KMS-11 (cell line): ENCODE results near the gene OR10H4.

ENCODE experiments used
- H2AFZ ChIP-seq: fragments of 200-600 bp; sonication (generic); 2 replicates; pipeline ENCODE4 v1.6.1; 2016; ENCODE audit warnings: antibody characterized with exemption, mixed run types, low read depth
- H3K27ac ChIP-seq: fragments of 200-600 bp; sonication (generic); 2 replicates; pipeline ENCODE4 v1.6.1; 2016; ENCODE audit warnings: mild to moderate bottlenecking, mixed run types
- H3K27me3 ChIP-seq: fragments of 200-600 bp; sonication (generic); 2 replicates; pipeline ENCODE4 v1.6.1; 2017; ENCODE audit warnings: mild to moderate bottlenecking, low read depth, mixed run types, moderate library complexity; ENCODE audit not compliant: insufficient read depth
- H3K36me3 ChIP-seq: fragments of 200-600 bp; sonication (generic); 2 replicates; pipeline ENCODE4 v1.6.1; 2017; ENCODE audit warnings: mild to moderate bottlenecking, mixed run types; ENCODE audit not compliant: insufficient read depth
- H3K4me1 ChIP-seq: fragments of 200-600 bp; sonication (generic); 2 replicates; pipeline ENCODE4 v1.6.1; 2016; ENCODE audit warnings: mild to moderate bottlenecking, low read depth, mixed run types; ENCODE audit not compliant: poor library complexity, severe bottlenecking
- H3K4me2 ChIP-seq: fragments of 200-600 bp; sonication (generic); 2 replicates; pipeline ENCODE4 v1.7.0; 2016; ENCODE audit warnings: mild to moderate bottlenecking, mixed run types
- H3K4me3 ChIP-seq: fragments of 200-600 bp; sonication (generic); IDR thresholded peaks from 2 replicates; pipeline ENCODE4 v1.6.1; 2017; ENCODE audit warnings: low read depth, low read length, mixed read lengths; ENCODE audit not compliant: insufficient read depth
- H3K79me2 ChIP-seq: fragments of 200-600 bp; sonication (generic); 2 replicates; pipeline ENCODE4 v1.6.1; 2016; ENCODE audit warnings: low read depth, mixed run types; ENCODE audit not compliant: insufficient read depth
- H3K9ac ChIP-seq: fragments of 200-600 bp; sonication (generic); 2 replicates; pipeline ENCODE4 v1.6.1; 2016; ENCODE audit warnings: mild to moderate bottlenecking, mixed run types
- H4K20me1 ChIP-seq: fragments of 200-600 bp; sonication (generic); 2 replicates; pipeline ENCODE4 v1.6.1; 2016; ENCODE audit warnings: mild to moderate bottlenecking, mixed run types; ENCODE audit not compliant: insufficient read depth
- TF ChIP-seq, protein P1 (sequence below): fragments of 200-600 bp; sonication (generic); conservative IDR thresholded peaks from 2 replicates; pipeline ENCODE4 v1.6.1; 2017; ENCODE audit warnings: low read depth, mild to moderate bottlenecking, antibody characterized with exemption, low read length, moderate library complexity, mixed read lengths

The OR10H4 gene

GRCh38 chr19:15915109-15915508, 33.7 kb upstream of the OR10H4 start:
- Histone ChIP-seq H3K79me2 (no peaks in the 10 kb centered on the region), H3K27ac (no peak overlapping the region), H3K27me3 (no peaks in the 10 kb centered on the region), H3K9ac (no peak overlapping the region), H2AFZ (no peak overlapping the region), H3K4me2 (no peak overlapping the region), H3K36me3 (no peaks in the 10 kb centered on the region), H3K4me1 (no peaks in the 10 kb centered on the region), H3K4me3 (no peak overlapping the region), H4K20me1 (no peaks in the 10 kb centered on the region)
- TF ChIP-seq, protein P1, sequence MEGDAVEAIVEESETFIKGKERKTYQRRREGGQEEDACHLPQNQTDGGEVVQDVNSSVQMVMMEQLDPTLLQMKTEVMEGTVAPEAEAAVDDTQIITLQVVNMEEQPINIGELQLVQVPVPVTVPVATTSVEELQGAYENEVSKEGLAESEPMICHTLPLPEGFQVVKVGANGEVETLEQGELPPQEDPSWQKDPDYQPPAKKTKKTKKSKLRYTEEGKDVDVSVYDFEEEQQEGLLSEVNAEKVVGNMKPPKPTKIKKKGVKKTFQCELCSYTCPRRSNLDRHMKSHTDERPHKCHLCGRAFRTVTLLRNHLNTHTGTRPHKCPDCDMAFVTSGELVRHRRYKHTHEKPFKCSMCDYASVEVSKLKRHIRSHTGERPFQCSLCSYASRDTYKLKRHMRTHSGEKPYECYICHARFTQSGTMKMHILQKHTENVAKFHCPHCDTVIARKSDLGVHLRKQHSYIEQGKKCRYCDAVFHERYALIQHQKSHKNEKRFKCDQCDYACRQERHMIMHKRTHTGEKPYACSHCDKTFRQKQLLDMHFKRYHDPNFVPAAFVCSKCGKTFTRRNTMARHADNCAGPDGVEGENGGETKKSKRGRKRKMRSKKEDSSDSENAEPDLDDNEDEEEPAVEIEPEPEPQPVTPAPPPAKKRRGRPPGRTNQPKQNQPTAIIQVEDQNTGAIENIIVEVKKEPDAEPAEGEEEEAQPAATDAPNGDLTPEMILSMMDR: no peak

DNA sequence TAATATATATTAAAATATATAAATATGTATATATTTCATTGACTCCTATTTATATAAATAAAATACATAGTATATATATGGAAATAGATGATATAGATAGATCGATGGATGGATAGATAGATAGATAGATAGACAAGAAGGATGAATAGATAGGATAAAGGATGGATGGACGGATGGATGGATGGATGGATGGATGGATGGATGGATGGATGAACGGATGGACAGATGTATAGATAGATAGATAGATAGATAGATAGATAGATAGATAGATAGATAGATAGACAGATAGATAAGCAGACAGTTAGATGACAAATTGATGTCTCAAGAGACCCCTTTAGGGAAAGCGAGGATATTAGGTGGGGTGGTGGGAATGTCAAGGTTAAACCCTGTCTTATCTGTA, 29.6 kb upstream of the OR10H4 start:
- Histone ChIP-seq H3K79me2 (no peaks in the 10 kb centered on the region), H3K36me3 (no peaks in the 10 kb centered on the region), H3K4me3 (no peak overlapping the region), H3K27ac (no peak overlapping the region), H3K9ac (no peak overlapping the region), H3K27me3 (no peaks in the 10 kb centered on the region; the same call in 1 of the 2 replicates), H3K4me1 (no peaks in the 10 kb centered on the region), H3K4me2 (no peak overlapping the region), H4K20me1 (no peaks in the 10 kb centered on the region), H2AFZ (no peak overlapping the region)
- TF ChIP-seq, protein P1: no peak

- Histone ChIP-seq H3K79me2 (no peaks in the 10 kb centered on the region), H3K27ac (no peak overlapping the region), H2AFZ (no peak overlapping the region), H3K27me3 (peaks cover 5% of the 10 kb centered on the region; the same call in 1 of the 2 replicates), H3K4me2 (no peak overlapping the region), H3K4me1 (no peaks in the 10 kb centered on the region), H4K20me1 (no peaks in the 10 kb centered on the region), H3K9ac (no peak overlapping the region), H3K36me3 (no peaks in the 10 kb centered on the region), H3K4me3 (no peak overlapping the region)
- TF ChIP-seq, protein P1: no peak
These were observed 26.8 kb upstream of the OR10H4 start for GRCh38 chr19:15922021-15922420.

GRCh38 chr19:15923702-15924101, 25.1 kb upstream of the OR10H4 start:
- Histone ChIP-seq H3K27me3 (peaks cover 5% of the 10 kb centered on the region; the same call in 1 of the 2 replicates), H3K4me1 (no peaks in the 10 kb centered on the region), H3K36me3 (no peaks in the 10 kb centered on the region), H3K79me2 (no peaks in the 10 kb centered on the region), H2AFZ (no peak overlapping the region), H3K27ac (no peak overlapping the region), H3K9ac (no peak overlapping the region), H4K20me1 (no peaks in the 10 kb centered on the region), H3K4me3 (no peak overlapping the region), H3K4me2 (no peak overlapping the region)
- TF ChIP-seq, protein P1: no peak

- H3K36me3 ChIP-seq: no peaks in the 10 kb centered on the region
- H3K9ac ChIP-seq: no peak overlapping the region
- no peak overlapping the region for H3K4me3 ChIP-seq
- TF ChIP-seq, protein P1: no peak
- H3K79me2 ChIP-seq: no peaks in the 10 kb centered on the region
- no peak overlapping the region for H3K4me2 ChIP-seq
- no peak overlapping the region for H2AFZ ChIP-seq
- H3K4me1 ChIP-seq: no peaks in the 10 kb centered on the region
- peaks cover 5% of the 10 kb centered on the region; the same call in 1 of the 2 replicates for H3K27me3 ChIP-seq
- no peaks in the 10 kb centered on the region for H4K20me1 ChIP-seq
- no peak overlapping the region for H3K27ac ChIP-seq
These were observed 22.3 kb upstream of the OR10H4 start for GRCh38 chr19:15926484-15926883.
